Measurements from ENCODE around the gene STRBP. TPM values are rescaled to one million over a fixed set of nuclear protein-coding genes. Genes with fewer than 3 reads are reported as not detected.

The STRBP gene
- total and polyA plus RNA-seq, 12 donors = 4.2 to 12.4 (median 8.1) TPM

DNA sequence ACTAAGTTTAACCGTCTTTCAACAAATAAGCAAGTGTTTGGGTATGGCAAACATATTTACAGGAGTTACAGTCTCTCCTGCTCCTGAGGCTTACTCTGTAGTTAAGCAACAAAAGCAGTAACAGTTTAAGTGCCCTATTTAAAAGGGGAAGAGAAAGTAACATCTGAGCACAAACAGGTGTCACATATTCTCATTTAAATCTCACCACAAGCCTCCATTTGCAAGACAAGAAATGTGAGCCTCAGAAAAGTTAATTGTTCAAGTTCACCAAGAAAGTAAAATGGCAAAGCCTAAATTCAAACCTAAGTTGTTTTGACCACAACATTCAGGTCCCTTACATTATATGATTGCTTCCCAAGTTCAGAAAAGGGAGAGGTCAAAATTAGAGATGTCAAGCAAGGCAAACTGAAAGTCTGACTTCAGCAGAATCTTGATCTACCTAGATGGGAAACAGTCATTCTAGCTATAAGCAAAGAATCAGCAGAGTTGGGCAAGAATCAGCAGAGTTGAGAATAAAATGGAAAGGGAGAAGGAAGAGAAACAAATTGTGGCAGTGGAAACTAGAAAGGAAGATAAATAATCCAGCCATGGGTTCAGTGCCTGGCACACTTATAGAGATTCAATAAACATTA is 93.4 kb downstream of the STRBP start:
- no peak for DNase-seq
- Histone ChIP-seq H3K27ac (no peak overlapping the region), H3K27me3 (no peaks in the 10 kb centered on the region), H3K9me3 (replicated peaks in 1 of 3) (no peaks in the 10 kb centered on the region), H3K36me3 (replicated peaks in 1 of 2) (no peaks in the 10 kb centered on the region), H3K4me3 (no peak overlapping the region), H3K4me1 (replicated peaks in 1 of 2) (no peaks in the 10 kb centered on the region)
- no peak for TF ChIP-seq POLR2A (IDR thresholded peaks at IDR 0.05)
- TF ChIP-seq, protein P1, sequence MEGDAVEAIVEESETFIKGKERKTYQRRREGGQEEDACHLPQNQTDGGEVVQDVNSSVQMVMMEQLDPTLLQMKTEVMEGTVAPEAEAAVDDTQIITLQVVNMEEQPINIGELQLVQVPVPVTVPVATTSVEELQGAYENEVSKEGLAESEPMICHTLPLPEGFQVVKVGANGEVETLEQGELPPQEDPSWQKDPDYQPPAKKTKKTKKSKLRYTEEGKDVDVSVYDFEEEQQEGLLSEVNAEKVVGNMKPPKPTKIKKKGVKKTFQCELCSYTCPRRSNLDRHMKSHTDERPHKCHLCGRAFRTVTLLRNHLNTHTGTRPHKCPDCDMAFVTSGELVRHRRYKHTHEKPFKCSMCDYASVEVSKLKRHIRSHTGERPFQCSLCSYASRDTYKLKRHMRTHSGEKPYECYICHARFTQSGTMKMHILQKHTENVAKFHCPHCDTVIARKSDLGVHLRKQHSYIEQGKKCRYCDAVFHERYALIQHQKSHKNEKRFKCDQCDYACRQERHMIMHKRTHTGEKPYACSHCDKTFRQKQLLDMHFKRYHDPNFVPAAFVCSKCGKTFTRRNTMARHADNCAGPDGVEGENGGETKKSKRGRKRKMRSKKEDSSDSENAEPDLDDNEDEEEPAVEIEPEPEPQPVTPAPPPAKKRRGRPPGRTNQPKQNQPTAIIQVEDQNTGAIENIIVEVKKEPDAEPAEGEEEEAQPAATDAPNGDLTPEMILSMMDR (IDR thresholded peaks at IDR 0.05) = no peak
- intact Hi-C loops (cut with DNase I) = loop anchor here in 1 of 2 donors (10.0 kb wide), 1 partner anchor 270 kb away; no protein-coding TSS in a partner anchor
- 90 to 100% (median 94%) methylated on average over 1 of the region's 1 CpG for WGBS, 4 donors

DNA sequence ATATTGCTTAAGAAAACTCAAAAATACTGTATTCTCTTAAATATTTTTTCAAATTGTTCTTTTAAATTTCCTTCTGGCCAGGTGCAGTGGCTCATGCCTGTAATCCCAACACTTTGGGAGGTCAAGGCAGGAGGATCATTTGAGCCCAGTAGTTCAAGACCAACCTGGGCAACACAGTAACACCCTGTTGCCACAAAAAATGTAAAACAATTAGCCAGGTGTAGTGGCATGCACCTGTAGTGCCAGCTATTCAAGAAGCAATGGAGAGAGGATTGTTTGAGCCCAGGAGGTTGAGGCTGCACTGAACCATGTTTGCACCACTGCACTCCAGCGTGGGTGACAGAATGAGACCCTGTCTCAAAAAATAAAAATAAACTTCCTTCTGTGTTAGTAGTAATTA is 94.3 kb downstream of the STRBP start:
- TF ChIP-seq, protein P1 (IDR thresholded peaks at IDR 0.05) = no peak
- TF ChIP-seq POLR2A (IDR thresholded peaks at IDR 0.05) = no peak
- Histone ChIP-seq H3K9me3 (replicated peaks in 1 of 3) (no peaks in the 10 kb centered on the region), H3K4me1 (replicated peaks in 1 of 2) (no peaks in the 10 kb centered on the region), H3K36me3 (replicated peaks in 1 of 2) (no peaks in the 10 kb centered on the region), H3K27me3 (no peaks in the 10 kb centered on the region), H3K4me3 (no peak overlapping the region), H3K27ac (no peak overlapping the region)
- intact Hi-C loops (cut with DNase I) = loop anchor here in 1 of 2 donors (10.0 kb wide), 1 partner anchor 271 kb away; no protein-coding TSS in a partner anchor
- 88 to 100% (median 92%) methylated on average over 1 of the region's 1 CpG for WGBS, 4 donors
- DNase-seq = no peak

DNA sequence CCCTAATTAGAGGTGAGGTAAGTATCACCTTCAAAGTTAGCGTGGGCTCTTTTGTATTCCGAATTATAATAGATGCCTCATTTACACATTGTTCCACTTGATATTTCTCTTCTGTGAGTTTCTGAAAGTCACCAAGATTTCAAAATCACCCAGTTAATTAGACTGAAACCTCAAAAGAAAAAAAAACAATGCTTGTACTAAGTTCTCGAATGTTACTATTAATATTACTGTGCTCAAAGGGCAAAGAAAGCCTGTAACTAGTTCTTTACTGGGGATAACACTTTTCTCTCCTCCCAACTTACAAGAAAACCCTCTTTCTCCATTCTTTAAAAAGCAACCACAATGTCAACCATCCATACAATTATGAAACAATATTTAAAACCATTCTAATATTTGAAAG is 98.5 kb downstream of the STRBP start:
- TF ChIP-seq, protein P1 (IDR thresholded peaks at IDR 0.05) = no peak
- no peak for TF ChIP-seq POLR2A (IDR thresholded peaks at IDR 0.05)
- Histone ChIP-seq H3K4me1 (replicated peaks in 1 of 2) (no peaks in the 10 kb centered on the region), H3K9me3 (replicated peaks in 1 of 3) (no peaks in the 10 kb centered on the region), H3K27me3 (no peaks in the 10 kb centered on the region), H3K36me3 (replicated peaks in 1 of 2) (no peaks in the 10 kb centered on the region), H3K4me3 (no peak overlapping the region), H3K27ac (no peak overlapping the region)
- DNase-seq = no peak
- 87 to 91% (median 90%) methylated on average over 3 of the region's 3 CpGs for WGBS, 4 donors
- intact Hi-C loops (cut with DNase I) = loop anchor here in 1 of 2 donors (10.0 kb wide), 1 partner anchor 275 kb away; no protein-coding TSS in a partner anchor

DNA sequence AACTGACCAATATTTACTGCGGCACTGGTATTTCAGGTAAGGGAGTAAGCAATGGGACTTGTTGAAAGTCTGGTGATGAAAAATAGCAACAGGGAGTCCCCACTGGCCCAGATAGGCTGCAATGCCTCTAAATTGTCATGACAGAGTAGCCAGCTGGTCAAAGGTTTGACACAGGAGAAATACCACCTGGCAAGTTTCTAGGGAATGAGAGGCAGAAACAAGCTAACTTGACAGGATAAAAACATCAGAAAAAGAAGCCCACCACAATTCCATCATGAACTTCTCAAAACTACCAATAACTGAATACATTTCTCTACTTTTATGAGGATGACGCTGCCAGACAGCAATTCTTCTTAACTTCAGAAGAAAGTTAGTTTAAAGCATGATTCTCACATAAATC is 99.8 kb downstream of the STRBP start:
- no peak for TF ChIP-seq POLR2A (IDR thresholded peaks at IDR 0.05)
- WGBS, 4 donors = 88 to 95% (median 93%) methylated on average over 2 of the region's 2 CpGs
- no peak for DNase-seq
- H3K4me3 ChIP-seq = no peak overlapping the region
- no peaks in the 10 kb centered on the region for H3K36me3 ChIP-seq (replicated peaks in 1 of 2)
- no peaks in the 10 kb centered on the region for H3K27me3 ChIP-seq
- H3K4me1 ChIP-seq (replicated peaks in 1 of 2) = no peaks in the 10 kb centered on the region
- no peak overlapping the region for H3K27ac ChIP-seq
- intact Hi-C loops (cut with DNase I) = no loop called here
- no peaks in the 10 kb centered on the region for H3K9me3 ChIP-seq (replicated peaks in 1 of 3)

DNA sequence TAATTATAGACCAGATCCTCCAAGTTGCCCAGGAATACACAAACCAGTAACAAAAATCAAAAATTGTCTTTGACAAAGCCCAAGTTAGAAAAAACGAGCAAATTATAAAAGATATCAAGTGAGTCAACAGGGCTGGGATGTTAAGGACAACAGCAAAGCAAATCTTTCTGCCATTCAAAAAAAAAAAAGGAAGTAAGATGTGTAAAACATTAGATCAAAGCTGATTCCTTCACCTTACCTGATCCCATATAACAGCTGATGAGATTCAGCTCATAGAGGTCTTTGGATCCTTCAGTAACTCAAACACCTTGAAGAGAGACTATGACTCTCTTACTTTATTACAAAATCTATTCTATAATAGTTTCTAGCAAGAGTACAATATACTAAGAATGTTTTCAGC is 100.9 kb downstream of the STRBP start:
- no peak for DNase-seq
- intact Hi-C loops (cut with DNase I) = no loop called here
- WGBS, 4 donors = 67 to 90% (median 84%) methylated on average over 1 of the region's 1 CpG
- no peak overlapping the region for H3K4me3 ChIP-seq
- H3K36me3 ChIP-seq (replicated peaks in 1 of 2) = no peaks in the 10 kb centered on the region
- no peaks in the 10 kb centered on the region for H3K9me3 ChIP-seq (replicated peaks in 1 of 3)
- H3K27ac ChIP-seq = no peak overlapping the region
- no peaks in the 10 kb centered on the region for H3K27me3 ChIP-seq
- no peak for TF ChIP-seq POLR2A (IDR thresholded peaks at IDR 0.05)
- TF ChIP-seq, protein P1 (IDR thresholded peaks at IDR 0.05) = no peak
- H3K4me1 ChIP-seq (replicated peaks in 1 of 2) = no peaks in the 10 kb centered on the region
